ENCODE data around the gene SORT1. TPM values are rescaled to one million over a fixed set of nuclear protein-coding genes. Genes with fewer than 3 reads are reported as not detected.
A peak's percentile ranks its signal among the peaks of the same experiment; 100 is the strongest.

The SORT1 gene
- total RNA-seq, 4 donors from 2014 or later, result 37.0 to 69.6 (median 44.7) TPM

GRCh38 chr1:109272021-109272799 is 125.5 kb downstream of the SORT1 start:
- intact Hi-C loops (cut with DNase I), result no loop called here
- Histone ChIP-seq H3K27ac (peak overlapping the region in 2 of 4 donors; percentile 89 to 93), H3K36me3 (peaks cover 0 to 64% (median 11%) of the 10 kb centered on the region in 3 donors), H3K9me3 (no peaks in the 10 kb centered on the region), H3K4me3 (no peak overlapping the region), H3K4me1 (peaks cover 25 to 62% (median 37%) of the 10 kb centered on the region in 3 donors), H3K27me3 (no peaks in the 10 kb centered on the region)
- TF ChIP-seq CTCF (IDR thresholded peaks at IDR 0.05) (no peak), POLR2A (IDR thresholded peaks at IDR 0.05) (no peak)
- 79 to 93% methylated on average over 2 to 7 of the region's 13 CpGs for WGBS, 2 donors
- no peak for DNase-seq

- H3K27ac ChIP-seq, result no peak overlapping the region
- TF ChIP-seq POLR2A (IDR thresholded peaks at IDR 0.05), result no peak
- no peaks in the 10 kb centered on the region for H3K9me3 ChIP-seq
- no peaks in the 10 kb centered on the region for H3K27me3 ChIP-seq
- H3K36me3 ChIP-seq, result peaks cover 0 to 71% (median 11%) of the 10 kb centered on the region in 3 donors
- WGBS, 2 donors, result 40 to 100% methylated on average over 1 of the region's 6 CpGs
- H3K4me3 ChIP-seq, result no peak overlapping the region
- peaks cover 25 to 61% (median 31%) of the 10 kb centered on the region in 3 donors for H3K4me1 ChIP-seq
- intact Hi-C loops (cut with DNase I), result no loop called here
- DNase-seq, result no peak
Observed at GRCh38 chr1:109271458-109271857, 126.3 kb downstream of the SORT1 start.

GRCh38 chr1:109270623-109271317 is 126.9 kb downstream of the SORT1 start:
- Histone ChIP-seq H3K4me3 (no peak overlapping the region), H3K9me3 (no peaks in the 10 kb centered on the region), H3K27ac (no peak overlapping the region), H3K4me1 (peaks cover 23 to 54% (median 29%) of the 10 kb centered on the region in 3 donors), H3K27me3 (no peaks in the 10 kb centered on the region), H3K36me3 (peaks cover 0 to 77% (median 15%) of the 10 kb centered on the region in 3 donors)
- 92 to 96% methylated on average over 9 to 10 of the region's 20 CpGs for WGBS, 2 donors
- TF ChIP-seq POLR2A (IDR thresholded peaks at IDR 0.05) (no peak), CTCF (IDR thresholded peaks at IDR 0.05) (no peak)
- DNase-seq, result no peak
- intact Hi-C loops (cut with DNase I), result no loop called here

- DNase-seq, result no peak
- TF ChIP-seq CTCF (IDR thresholded peaks at IDR 0.05), result no peak
- TF ChIP-seq POLR2A (IDR thresholded peaks at IDR 0.05), result no peak
- no peaks in the 10 kb centered on the region for H3K9me3 ChIP-seq
- whole genome bisulfite sequencing, 2 donors, result 92 to 93% methylated on average over 12 of the region's 17 CpGs
- H3K36me3 ChIP-seq, result peaks cover 0 to 84% (median 17%) of the 10 kb centered on the region in 3 donors
- H3K4me3 ChIP-seq, result no peak overlapping the region
- no peaks in the 10 kb centered on the region for H3K27me3 ChIP-seq
- intact Hi-C loops (cut with DNase I), result no loop called here
- H3K27ac ChIP-seq, result no peak overlapping the region
- H3K4me1 ChIP-seq, result peaks cover 22 to 47% (median 23%) of the 10 kb centered on the region in 3 donors
Observed at GRCh38 chr1:109269981-109270622, 127.6 kb downstream of the SORT1 start.

GRCh38 chr1:109269212-109269980 is 128.3 kb downstream of the SORT1 start:
- DNase-seq, result no peak
- Histone ChIP-seq H3K4me3 (no peak overlapping the region), H3K4me1 (peaks cover 17 to 42% (median 17%) of the 10 kb centered on the region in 3 donors), H3K27me3 (no peaks in the 10 kb centered on the region), H3K36me3 (peaks cover 4 to 91% (median 17%) of the 10 kb centered on the region in 3 donors), H3K9me3 (no peaks in the 10 kb centered on the region), H3K27ac (no peak overlapping the region)
- no peak for TF ChIP-seq CTCF (IDR thresholded peaks at IDR 0.05)
- TF ChIP-seq POLR2A (IDR thresholded peaks at IDR 0.05), result no peak
- 76 to 83% methylated on average over 4 to 11 of the region's 33 CpGs for WGBS, 2 donors
- intact Hi-C loops (cut with DNase I), result no loop called here
